GM18520 (cell line): ENCODE results near the gene MEIS1.
"Not testable (repeated sequence)": the region's sequence is repeated elsewhere in the genome, so short reads cannot be mapped to it uniquely, and the experiment has no call there.

Experiments used
- ATAC-seq: cut with Tn5 transposase; IDR thresholded peaks from one replicate; pipeline ENCODE4 v1.9.1; 2021; ENCODE audit not compliant: unreplicated experiment

MEIS1 gene

DNA sequence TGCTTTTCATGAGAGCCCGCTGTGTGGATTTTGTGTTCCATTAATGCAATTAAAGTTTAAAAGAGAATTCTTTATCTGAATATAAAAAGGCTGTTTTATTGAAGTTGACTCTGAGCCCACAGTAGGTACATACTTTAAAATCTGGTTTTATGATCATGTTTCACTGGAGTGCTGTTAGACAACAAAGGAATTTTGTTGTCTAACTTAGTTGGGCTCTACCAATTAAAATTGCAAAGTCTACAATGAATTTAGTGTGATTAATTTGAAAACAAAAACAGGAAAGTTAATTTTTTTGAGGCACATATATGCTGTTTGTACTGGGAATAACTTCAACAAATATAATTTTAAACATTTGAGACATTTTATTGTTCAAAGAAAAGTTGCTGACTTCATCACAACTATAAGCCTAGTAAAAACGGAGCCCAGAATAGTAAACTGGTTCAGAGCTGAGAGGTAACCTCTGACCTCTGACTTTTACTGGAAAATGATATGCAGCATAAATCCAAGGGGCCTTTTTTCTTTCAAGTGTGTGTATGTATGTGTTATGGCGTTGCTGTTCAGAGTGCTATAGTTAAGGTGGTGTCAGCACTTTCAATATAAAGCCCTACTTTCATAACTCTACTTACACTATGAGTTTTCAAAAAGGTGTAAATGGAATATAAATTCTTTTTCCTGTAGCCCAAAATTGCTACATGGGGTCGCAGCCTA lies 30.2 kb downstream of the MEIS1 start:
- no peak for ATAC-seq

DNA sequence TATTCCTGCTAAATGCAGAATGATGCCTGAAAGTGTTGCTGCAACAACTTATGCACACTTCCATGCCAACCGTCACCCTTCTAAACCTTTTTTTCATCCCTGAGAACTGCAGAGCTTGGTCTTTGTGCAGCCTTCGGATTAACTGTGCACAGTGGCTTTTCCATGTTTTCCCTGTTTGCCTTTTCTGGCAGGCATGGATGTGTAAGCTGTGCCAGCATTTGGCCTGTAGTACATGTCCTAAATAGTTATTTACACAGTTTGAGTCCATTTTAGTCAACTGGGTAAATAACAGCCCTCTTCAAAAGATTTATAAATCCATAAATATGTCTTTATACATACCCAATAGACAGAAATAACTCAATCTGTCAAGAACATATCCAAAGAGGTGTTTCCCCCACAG lies 31.5 kb downstream of the MEIS1 start:
- ATAC-seq = no peak

DNA sequence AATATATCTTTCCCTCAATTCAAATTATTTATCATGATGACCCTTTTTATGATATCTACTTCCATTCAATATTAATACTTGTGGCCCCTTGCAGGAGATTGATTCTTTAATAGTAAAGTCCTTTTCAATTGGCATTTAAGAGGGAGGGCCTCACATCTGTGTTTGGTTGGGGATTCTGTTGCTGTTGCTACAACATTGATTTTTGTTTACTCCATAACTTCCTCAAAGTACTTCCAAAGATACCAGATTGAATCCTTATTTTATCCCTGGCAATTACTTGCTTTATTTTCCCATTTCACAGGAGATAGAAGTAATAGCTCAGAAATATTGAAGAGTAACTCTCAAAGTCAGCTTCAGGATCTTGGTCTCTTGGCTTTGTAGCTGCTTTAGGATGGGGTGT lies 32.8 kb downstream of the MEIS1 start:
- ATAC-seq = no peak

DNA sequence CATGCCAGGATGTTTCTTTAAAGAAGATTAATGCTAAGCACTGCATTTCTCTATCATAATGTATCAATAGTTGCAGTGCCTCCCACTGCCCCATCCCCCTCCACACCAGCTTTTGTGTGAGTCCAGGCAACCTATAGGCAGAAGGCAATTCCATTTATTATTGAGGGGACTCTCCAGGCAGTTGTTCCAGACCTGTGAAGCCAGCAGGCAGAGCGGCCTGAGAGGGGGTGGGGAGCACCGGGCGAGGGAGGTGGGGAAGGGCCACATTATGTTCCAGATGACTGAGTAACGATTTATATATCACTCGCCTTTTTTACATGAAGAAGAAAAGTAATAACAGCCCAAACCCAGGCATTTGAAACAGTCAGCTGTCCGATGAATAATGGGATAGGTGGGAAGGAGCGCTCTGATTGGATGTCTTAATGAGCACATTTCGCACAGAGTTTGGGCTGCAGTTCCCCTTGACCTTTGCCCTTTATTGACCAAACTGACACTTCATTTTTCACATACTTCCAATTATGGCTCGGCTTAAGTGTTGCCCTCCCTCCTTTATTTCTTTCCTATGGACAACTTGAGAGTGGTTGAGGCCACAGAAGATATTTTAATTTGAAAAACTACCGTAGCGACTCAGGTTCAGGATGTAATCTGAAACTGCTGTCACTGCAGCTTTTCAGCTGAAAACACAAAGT lies 34.4 kb downstream of the MEIS1 start:
- ATAC-seq = no peak

DNA sequence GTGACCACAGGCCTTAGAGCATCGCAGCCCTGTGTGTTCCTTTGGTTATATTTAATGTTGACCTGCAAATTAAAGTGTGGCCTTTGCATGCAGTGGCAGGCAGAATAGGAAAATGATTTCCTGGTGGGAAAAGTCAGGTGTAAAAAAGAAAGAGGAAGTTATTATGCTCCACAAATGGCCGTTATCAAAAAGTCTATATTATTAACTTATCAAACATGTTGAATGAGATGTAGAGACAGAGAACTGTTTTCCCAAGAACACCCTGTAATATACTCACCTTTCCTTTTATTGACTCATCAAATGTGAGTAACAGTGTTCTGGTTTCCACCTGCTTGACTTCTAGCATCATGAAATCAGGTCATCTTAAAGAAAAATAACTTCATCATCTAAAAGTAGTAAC lies 35.3 kb downstream of the MEIS1 start:
- no peak for ATAC-seq

DNA sequence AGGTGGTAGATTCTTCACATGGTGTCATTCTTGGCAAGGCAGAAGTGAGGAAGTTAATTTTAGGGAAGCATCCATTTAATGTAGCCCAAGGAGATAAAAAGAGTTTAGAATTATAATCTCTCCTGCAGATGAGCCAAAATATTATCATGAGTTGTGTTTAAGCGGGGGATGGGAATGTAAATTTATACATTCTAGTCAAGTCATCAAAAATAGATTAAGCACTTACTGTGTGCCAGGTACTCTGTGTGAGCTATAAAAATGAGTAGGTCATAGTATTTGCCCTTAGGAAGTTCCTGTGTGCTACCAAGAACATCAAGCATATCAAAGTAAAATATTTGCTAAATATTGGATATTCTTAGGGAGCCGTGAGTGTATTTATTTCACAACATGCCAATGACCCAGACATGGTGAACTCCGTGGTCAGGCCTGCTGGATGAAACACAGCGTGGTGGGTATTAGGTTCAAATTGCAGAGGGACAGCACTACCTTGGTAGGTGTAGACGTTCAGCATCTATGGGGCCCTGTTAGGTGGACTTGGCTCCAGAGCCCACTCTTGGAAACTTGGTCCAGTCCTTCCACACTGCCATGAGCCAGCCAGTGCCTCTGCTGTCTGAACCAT lies 37.4 kb downstream of the MEIS1 start:
- ATAC-seq = no peak

DNA sequence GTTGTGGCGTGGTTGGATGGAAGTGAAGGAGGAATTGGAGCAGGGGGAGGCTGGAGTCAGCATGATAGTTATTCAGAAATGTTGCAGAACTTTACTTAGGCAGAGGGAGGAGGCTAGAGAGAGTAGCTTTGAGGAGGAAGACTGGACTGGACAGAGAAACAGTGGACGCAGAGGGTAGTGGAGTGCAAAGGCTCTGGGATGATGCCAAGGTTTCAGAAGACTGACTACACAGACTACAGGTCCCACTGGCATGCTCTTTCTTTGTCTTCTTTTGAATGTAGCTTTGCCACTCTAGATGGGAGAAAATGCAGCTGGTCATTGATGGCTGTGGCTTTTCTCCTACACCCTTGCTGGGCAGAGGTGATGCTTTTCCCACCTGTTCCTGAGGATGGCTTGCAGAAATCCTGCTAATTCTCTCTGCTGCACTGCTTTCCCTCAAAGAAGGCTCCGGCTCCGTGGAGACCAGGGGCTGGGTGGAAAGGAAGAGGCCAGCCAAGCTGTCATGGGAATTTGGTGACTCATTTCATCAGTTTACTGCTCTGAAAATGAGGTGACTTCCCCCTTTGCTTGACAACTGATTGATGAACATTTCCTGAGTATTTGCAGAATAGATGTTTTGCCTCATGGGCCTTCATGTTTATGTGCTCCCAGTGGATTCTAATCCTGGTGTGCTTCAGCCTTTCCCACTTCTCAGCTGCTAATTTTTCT lies 42.4 kb downstream of the MEIS1 start:
- ATAC-seq = no peak

DNA sequence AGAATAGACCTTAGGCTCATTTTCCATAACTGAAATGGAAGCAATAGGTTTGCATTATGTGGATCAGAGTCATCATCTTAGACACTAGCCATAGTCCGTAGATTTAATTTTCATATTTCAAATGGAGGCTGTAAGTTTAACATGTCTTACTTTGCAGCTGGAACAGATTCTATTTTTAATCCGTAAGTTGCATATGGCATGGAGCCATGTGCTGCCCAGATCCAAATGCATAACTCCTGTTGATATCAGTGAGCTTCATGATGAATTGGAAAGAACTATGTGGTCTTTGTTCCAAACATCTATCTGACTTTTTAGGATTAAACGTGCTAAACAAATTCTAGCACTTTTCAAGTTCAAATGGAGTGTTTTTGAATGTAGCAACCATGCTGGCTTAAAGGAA lies 43.4 kb downstream of the MEIS1 start:
- no peak for ATAC-seq

DNA sequence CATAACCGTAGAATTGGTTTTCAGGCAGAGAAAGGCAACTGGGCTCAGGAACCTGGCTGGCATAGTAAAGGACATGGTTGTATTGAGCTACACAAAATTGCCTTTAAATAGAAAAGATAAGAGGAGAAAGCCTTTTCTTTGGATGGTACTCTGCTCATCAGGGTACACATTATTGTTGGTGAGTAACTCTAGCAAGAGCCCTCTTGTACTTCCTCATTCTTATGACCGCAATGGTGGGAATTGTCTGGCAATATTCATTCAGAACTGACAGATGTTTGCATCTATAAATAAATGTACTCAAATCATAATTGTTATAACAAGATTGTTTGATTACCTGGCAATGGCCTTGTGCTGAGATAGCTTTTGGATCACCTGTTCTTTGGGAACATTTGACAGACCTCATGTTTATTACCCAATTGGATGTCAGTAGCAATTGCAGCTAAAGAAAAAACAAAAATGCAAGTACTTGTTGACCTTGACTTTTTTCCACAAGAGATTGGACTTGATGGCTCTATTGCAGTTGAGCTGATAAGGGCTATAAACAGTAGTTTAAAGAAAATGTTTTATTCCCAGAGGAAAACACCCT lies 43.9 kb downstream of the MEIS1 start:
- ATAC-seq = no peak

DNA sequence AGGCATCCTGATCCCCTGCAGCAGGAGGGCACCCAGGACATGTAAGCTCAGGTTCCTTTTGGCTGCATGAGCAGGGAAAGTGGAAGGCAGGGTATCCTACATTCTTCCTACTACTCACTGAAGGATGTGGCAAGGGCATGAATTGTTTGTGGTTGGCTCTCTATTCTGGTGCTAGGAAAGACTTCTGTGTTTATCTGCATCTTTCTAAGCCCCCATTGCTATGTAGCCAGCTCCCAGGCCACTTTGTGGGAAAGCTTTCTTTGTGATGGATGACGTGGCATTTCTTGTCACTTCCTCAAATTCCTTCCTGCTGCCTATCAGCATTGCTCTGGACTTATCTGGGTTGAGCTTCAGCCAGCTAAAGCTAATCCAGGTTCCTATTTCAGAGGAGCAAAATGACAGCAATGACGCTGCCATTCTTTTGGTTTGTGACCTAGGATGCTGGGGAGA lies 46.2 kb downstream of the MEIS1 start:
- no peak for ATAC-seq

DNA sequence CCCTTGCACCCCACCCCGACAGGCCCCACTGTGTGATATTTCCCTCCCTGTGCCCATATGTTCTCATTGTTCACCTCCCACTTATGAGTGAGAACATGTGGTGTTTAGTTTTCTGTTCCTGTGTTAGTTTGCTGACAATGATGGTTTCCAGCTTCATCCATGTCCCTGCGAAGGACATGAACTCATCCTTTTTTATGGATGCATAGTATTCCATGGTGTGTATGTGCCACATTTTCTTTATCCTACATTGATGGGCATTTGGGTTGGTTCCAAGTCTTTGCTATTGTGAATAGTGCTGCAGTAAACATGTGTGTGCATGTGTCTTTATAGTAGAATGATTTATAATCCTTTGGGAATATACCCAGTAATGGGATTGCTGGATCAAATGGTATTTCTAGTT lies 50.3 kb downstream of the MEIS1 start:
- not testable (repeated sequence) for ATAC-seq

DNA sequence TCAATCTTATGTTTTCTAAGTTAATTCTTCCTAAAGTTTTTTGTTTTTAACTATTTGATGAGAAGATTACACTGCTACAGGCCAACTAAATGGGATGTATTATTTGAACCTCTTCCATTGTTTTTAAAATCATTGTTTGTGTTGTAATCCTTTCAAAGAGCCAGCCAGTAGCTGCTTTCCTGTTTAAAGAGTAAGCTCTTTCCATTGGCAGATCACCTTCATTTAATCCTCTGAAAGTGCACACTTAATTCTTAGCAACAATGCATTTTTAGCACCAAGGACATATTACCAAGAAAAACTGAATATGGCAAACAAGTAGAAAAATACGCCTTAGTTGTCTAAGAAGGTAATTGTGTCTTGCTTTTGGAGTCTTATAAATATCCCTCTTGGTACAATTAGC lies 54.0 kb downstream of the MEIS1 start:
- no peak for ATAC-seq

DNA sequence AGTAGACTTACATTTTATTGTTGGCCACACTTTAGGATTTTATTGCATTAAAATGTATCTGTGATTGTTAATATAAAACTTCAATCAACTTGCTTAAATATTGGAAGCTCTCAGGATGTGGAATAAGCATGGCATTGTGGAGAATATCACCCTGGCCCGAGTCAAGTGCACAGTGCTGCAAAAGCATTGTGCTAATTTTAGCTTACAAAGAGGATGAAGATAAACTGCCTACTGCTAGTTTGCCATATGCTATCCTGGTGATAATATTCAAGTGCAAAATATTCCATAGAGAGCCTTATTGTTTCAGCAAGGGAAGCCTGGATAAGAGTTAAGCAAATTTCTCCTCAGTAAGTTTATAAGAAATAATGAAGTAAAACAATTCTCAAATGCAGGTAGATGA lies 54.5 kb downstream of the MEIS1 start:
- ATAC-seq = no peak

DNA sequence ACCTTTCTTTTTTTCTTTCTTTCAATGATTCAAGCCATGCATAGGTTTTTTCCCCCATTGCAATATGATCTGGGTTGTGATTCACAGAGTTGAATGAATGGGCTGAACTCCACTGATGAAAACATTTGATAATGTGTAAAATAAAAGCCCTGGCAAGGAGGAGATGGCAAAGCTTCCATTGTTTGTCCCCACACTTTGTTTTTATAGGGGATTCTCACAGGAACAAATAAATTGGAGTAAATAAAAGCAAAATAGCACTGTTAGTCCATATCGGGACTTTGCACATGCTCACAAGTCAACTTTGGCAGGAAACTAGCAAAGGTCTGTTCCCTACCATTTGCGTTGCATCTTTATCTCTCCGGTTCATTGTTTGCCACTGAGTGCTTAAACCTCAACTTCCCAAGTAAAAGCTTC lies 55.7 kb downstream of the MEIS1 start:
- no peak for ATAC-seq

DNA sequence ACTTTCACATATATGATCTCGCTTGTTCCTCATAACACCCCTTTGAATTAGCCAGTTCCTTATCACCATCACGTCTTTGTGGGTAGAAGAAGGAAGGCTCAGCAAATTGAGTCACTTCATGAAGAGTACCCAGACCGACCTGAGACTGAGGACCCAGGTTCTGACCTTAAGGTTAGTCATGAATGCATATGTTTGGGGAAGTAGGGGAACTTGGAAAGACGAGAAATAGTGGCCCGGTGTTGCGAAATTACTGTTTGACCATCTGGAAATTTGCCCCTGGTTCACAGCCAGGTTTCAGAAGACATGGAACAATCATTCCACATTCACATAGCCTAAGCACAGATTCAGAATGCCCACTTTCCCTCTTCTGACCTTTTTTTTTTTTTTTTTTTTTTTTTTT lies 59.8 kb downstream of the MEIS1 start:
- ATAC-seq = no peak

DNA sequence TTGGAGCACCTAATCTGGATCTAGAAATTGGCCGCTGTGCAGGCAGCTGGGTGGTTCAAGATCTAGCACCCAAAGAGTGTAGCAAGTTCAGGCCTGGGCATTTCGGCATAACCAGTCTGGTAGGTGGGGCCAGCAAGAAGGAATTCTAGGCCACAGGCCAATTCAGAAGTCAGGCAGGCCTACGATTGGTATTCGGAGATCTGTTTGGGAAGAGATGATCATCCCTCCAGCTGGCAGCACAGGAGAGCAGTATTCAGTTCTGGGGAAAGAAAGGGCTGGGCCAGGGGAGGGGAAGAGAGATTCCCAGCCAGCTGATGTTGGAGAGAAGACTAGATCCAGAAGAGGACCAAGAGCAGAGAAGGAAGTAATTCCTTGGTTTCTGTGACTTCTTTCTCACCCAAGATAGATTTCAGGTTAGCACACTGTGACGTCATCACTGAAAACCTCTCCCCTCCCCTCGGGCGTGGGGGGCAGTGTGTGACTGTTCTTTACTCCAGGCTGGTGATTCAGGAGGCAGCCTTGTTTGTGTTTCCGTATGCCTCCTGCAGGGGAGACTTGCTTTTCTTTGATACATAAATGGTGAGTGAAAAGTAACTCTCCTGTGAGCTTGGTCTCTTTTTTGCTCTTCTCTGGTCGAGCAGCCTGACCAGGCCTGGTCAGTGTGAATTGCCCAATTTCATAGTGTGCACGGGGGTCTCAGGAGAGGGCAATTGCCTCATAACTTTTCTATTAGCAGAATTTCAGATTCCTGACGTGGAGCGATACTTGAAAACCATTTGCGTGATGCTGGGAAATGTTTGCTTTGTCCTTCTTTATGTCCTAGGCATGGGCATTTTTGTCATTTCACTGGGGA lies 61.1 kb downstream of the MEIS1 start:
- no peak for ATAC-seq

DNA sequence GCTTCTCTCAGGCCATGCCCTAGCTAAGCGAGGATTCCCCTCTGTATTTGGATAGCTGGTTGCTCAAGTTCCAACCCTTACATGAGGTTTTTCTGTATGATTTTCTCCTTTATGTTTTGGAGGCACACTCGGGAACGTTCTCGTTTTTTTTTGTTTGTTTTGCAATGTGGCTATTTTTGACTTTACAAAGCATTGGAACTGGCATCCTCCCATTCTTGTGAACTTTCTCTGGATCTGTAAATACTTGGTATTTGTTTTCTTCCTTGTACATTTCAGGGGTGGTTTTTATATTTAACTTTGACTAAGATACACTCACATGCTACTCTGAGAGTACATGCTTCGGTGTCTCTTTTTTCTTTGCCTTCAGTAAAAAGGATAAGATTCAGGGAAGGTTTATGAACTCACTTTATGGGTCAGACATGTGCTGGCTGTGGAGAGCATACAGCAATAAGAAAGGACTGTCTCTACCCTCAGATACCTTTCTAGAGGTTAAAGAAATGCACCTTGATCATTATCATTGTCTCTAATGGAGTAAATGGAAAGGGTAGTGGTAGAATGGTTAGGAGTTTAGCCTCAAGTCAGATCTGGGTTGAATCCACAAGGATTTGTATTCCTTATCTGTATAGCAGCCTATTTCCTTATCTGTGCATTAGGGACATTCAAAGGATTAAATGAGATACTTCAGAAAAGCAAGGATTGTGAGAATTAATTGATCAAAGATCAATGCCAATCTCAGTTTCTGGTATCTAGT lies 61.9 kb downstream of the MEIS1 start:
- no peak for ATAC-seq

DNA sequence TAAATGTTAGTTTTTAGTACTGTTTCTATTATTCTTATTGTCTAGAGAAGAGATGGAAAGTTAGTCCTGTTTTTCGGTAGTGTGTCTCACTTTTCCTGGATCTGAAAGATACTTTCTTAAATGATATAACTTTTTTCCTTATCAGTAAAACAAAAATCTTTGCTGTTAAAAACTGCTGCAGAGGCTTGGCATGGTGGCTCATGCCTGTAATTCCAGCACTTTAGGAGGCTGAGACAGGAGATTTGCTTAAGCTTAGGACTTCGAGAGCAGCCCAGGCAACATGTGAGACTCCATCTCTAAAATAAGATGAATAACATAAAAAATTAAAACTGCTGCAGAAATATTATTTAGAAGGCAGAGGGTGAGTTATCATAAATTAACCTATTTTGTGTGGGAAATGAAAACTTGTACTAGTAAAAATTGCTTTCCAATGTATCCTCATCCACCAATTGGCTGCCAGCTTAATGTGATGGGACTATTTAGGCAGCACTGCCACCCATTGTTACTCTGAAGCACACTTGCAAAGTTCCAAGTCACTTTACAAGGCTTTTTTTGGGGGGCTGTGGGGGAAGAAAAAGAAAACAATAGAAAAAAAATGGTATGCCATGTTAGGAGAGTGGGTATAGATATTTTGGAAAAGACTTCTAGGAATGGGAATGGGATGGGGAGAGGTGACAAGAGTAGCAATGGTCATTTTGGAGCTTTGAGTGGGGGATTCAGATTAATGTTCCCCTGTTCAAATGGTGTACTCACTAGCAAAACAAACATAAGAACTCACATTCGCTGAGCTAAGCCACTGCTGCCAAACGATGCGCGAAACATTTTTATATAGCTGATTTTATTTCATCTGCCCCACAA lies 62.7 kb downstream of the MEIS1 start:
- no peak for ATAC-seq
